Measurements from ENCODE around the gene XCL1.
"Not testable (repeated sequence)": the region's sequence is repeated elsewhere in the genome, so short reads cannot be mapped to it uniquely, and the experiment has no call there.

XCL1 gene

GRCh38 chr1:168576245-168576688 is at the start of gene XCL1:
Gene XCL1 (plus strand): TSS chr1:168576605. CDS start chr1:168576638, 33 bp downstream.
- DNase-seq, result not testable (repeated sequence)

GRCh38 chr1:168529518-168529917 is 46.9 kb upstream of the XCL1 start:
- DNase-seq, result no peak

- DNase-seq, result no peak
Observed at GRCh38 chr1:168531615-168532345, 44.6 kb upstream of the XCL1 start.

GRCh38 chr1:168535536-168535935 is 40.9 kb upstream of the XCL1 start:
- no peak for DNase-seq

GRCh38 chr1:168540798-168541197 is 35.6 kb upstream of the XCL1 start:
- not testable (repeated sequence) for DNase-seq

GRCh38 chr1:168542978-168543377 is 33.4 kb upstream of the XCL1 start:
- not testable (repeated sequence) for DNase-seq

GRCh38 chr1:168543840-168544498 is 32.4 kb upstream of the XCL1 start, which contains the start of gene XCL2:
Gene XCL2 (minus strand): TSS chr1:168543997. CDS start chr1:168543964, 33 bp downstream.
- DNase-seq, result not testable (repeated sequence)

GRCh38 chr1:168545678-168546552 is 30.5 kb upstream of the XCL1 start:
- DNase-seq, result not testable (repeated sequence)

GRCh38 chr1:168546553-168546895 is 29.9 kb upstream of the XCL1 start:
- not testable (repeated sequence) for DNase-seq

- no peak for DNase-seq
Observed at GRCh38 chr1:168550971-168551370, 25.4 kb upstream of the XCL1 start.

- DNase-seq, result no peak
Observed at GRCh38 chr1:168551688-168552087, 24.7 kb upstream of the XCL1 start.

- no peak for DNase-seq
Observed at GRCh38 chr1:168552961-168553360, 23.4 kb upstream of the XCL1 start.

GRCh38 chr1:168553680-168554553 is 22.5 kb upstream of the XCL1 start:
- no peak for DNase-seq

- no peak for DNase-seq
Observed at GRCh38 chr1:168554603-168555483, 21.6 kb upstream of the XCL1 start.

- DNase-seq, result no peak
Observed at GRCh38 chr1:168555508-168556046, 20.8 kb upstream of the XCL1 start.

- no peak for DNase-seq
Observed at GRCh38 chr1:168556647-168557046, 19.8 kb upstream of the XCL1 start.

GRCh38 chr1:168560370-168560769 is 16.0 kb upstream of the XCL1 start:
- no peak for DNase-seq

- no peak for DNase-seq
Observed at GRCh38 chr1:168561989-168562388, 14.4 kb upstream of the XCL1 start.

- no peak for DNase-seq
Observed at GRCh38 chr1:168565825-168566224, 10.6 kb upstream of the XCL1 start.

GRCh38 chr1:168567007-168567406 is 9.4 kb upstream of the XCL1 start:
- DNase-seq, result no peak

- DNase-seq, result no peak
Observed at GRCh38 chr1:168567568-168567967, 8.8 kb upstream of the XCL1 start.

Data from activated naive CD4-positive, alpha-beta T cell treated with anti-CD3 and anti-CD28 coated beads, Interleukin-2, amount 50 U/mL, for 16 hours (primary cell).